ENCODE data around the gene IFIT1B.

GRCh38 chr10:89382757-89383156 is 4.9 kb downstream of the IFIT1B start:
- TF ChIP-seq CTCF (IDR thresholded peaks at IDR 0.05) (no peak), POLR2A (IDR thresholded peaks at IDR 0.05) (no peak), POLR2AphosphoS5 (IDR thresholded peaks at IDR 0.05; ENCODE audit: insufficient read depth in 1 of 2, low read depth in 1 of 2) (no peak)

All from vagina (tissue), 2 donors.